Activated CD4-positive, alpha-beta T cell treated with anti-CD3 and anti-CD28 coated beads, Interleukin-2, amount 50 U/mL, for 48 hours (primary cell): Measurements from ENCODE around the gene IFNGR2.
A peak's percentile ranks its signal among the peaks of the same experiment; 100 is the strongest.
"Not testable (repeated sequence)": the region's sequence is repeated elsewhere in the genome, so short reads cannot be mapped to it uniquely, and the experiment has no call there.

Source experiments
- DNase-seq, 2 experiments: peaks; one replicate each; pipeline ENCODE4 v3.0.0-alpha.2; 2020

Gene IFNGR2

DNA sequence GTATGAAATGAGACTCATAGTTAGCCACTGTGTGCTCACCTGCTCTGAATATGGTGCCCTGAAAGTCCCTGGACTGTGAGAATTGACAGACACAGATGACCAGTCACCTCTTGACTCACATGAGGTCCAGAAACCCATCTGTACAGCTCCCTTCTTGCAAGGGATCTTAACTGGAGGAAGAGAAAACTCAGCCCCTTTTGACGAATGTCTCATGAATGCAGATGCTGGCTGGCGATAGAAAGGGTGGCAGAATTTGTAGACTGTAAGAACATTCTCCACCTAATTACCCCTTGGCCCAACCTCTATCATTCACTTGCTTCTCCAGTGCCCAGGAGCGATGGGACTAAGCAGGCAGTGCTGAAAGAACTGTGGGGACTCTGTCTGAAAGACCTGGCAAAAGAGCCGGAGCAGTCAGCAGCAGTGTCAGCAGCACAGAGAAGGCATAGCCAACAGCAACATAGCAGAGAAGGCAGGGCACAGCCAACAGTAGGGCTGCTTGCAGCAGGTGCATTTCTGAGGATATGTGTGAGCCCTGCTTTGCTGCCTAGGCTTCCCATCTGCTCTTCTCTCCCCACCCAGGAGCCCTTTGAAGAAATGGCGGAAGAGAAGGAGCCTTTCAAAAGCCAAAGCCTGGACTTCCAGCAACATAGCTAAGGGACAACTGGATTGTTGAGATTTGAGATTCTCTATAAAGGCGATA is 25.8 kb upstream of the IFNGR2 start:
- no peak for DNase-seq

DNA sequence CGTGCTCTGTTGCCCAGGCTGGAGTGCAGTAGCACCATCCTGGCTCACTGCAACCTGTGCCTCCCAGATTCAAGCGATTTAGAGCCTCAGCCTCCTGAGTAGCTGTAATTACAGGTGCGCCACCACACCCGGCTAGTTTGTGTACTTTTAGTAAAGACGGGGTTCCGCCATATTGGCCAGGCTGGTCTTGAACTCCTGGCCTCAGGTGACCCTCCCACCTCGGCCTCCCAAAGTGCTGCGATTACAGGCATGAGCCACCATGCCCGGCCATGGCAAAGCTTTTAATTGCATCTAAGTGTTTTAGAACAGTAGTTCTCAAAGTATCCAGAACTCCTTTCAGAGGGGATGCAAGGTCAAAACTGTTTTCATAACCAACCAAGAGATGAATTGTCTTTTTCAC is 25.1 kb upstream of the IFNGR2 start:
- DNase-seq = no peak

DNA sequence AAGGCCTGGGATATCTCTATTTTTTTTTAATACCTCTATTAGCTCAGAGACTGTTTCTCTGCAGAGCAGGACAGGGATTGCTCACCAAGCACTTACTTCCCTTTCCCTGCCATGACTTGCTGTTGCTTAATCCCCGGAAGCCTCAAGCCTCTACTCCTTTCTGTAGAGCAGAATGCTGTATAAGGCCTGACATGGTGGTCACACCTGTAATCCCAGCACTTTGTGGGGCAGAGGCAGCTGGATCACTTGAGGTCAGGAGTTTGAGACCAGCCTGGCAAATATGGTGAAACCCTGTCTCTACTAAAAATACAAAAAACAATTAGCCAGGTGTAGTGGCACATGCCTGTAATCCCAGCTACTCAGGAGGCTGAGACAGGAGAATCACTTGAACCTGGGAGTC is 23.3 kb upstream of the IFNGR2 start:
- peak in 1 of 2 experiments; percentile 18 for DNase-seq

DNA sequence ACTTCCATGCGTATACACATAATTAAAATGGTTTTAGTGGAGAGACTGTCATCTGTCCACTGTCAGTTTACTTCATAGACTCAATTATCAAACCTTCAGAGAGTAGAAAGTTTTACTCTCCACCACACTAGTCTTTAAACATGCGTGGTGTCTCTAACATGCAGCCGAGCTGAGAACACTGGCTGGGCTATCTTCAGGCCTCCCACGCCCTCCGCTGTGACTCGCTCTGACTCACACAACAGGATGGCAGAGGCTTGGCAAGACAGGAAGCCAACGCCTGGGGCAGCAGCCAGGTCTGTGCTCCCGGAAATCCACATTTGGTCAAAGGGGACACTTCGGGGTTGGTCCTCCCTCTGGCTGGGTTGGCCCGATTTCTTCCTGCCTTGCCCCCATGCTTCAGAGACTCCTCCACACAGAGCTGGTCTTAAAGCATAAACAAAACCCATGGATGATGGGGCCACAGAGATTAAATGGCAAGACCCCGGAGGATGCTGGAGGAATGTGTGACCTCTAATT is 22.7 kb upstream of the IFNGR2 start:
- DNase-seq = peak; percentile 93 to 96

DNA sequence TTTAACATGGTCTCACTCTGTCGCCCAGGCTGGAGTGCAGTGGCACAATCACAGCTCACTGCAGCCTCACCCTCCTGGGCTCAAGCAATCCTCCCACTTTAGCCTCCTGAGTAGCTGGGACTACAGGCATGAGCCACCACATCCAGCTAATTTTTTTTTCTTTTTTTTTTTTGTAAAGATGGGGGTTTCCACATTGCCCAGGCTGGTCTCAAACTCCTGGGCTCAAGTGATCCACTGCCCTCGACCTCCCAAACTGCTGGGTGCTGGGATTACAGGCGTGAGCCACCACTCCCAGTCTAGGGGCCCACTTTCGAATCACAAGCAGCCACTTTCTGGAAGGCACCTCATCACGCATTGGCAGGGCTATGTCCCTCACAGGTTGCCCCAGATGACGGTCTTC is 21.8 kb upstream of the IFNGR2 start:
- DNase-seq = not testable (repeated sequence)

DNA sequence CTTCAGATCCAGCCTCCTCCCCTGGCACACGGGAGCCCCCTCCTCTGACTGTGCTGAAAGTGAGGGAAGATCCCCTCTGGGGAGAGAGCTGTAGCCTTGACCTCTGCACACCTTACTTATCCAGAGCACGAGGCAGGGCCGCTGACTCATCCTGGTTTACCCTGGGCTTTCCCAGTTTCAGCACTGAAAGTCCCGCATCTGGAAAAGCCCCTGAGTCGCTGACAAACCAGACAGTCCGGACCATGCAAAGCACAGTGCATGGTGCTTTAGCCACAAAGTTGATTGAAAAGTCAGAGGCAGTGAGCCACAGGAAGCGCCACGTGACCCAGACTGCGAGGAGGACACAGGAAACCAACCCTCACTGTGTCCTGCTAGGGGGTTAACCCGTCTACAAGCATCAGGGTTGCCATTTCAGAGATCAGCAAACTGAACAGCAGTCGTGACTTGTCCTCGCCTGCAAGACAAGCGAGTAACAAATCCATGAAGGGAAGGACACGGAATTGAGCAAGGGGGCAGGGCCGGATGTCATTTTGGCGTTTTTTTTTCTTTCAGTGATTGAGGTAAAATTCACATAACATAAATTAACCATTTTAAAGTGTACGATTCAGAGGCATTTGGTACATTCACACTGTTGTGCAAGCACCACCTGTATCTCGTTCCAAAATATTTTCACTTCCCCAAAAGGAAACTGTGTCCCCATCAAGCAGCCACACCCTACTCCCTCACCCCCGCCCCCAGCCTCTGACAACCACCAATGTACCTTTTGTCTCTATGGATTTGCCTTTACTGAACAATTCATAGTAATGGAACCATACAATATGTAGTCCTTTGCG is 19.9 kb upstream of the IFNGR2 start:
- DNase-seq = peak; percentile 75 to 82

DNA sequence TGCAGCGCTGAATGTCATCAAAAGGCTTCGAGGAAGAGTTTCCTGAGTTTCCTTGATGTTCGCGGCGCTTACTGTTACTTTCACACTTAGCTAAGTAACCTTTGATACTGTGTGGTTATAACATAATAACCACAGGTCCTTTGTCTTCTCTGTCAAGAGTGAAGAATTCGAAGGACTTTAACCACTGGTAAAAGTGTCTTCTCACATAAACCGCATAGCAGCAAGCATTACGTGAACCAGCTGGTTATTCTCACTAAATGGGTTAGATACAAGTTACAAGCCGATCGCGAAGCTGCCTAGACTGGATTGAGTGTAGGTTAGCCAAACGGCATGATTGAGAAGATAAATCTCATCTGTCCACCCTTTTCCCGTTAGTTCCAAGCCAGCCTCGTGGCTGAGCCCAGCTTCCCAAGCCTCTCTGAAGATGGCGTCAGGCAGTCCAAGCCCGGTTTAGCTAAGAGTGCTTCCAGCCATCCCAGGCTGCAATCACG is 18.3 kb upstream of the IFNGR2 start:
- DNase-seq = peak in 1 of 2 experiments; percentile 24

DNA sequence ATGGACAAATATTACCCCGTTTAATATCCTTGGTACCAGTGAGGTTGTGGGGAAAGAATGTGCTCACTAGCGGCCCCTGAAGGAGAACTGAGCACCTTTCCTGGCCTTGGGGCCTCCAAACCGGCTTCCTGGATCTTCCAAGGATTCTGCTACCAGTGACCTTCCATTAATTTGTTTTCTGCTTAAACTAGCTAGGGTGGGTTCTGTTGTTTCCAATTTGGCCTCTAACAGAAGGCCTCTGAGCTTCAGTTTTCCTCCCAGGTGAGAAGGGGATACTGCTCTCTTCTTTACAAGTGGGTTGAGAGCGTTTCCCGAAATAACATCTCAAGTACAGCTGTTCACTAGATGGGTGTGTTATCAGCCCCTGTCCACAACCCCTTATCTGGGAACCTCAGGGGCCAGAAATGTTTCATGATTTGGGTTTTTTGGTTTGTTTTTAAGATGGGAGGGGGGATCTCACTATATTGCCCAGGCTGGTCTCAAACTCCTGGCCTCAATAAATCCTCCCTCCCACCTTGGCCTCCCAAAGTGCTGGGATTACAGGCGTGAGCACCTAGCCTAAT is 16.9 kb upstream of the IFNGR2 start:
- DNase-seq = no peak

DNA sequence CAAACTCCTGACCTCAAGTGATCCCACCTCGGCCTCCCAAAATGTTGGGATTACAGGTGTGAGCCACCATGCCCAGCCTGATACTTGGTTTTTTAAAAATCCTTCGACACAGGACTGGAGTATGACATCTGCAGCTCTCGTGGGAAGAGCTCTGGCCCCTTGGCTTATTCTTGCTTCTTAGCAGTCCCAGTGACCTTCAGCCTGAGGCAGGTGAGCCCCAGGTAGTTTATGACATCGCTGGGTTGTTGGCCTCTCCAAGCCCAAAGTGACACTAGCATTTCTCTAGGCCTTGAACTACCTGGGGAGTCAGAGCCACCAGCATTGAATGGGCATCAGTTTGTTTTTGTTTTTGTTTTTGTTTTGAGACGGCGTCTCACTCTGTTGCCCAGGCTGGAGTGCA is 15.9 kb upstream of the IFNGR2 start:
- no peak for DNase-seq

DNA sequence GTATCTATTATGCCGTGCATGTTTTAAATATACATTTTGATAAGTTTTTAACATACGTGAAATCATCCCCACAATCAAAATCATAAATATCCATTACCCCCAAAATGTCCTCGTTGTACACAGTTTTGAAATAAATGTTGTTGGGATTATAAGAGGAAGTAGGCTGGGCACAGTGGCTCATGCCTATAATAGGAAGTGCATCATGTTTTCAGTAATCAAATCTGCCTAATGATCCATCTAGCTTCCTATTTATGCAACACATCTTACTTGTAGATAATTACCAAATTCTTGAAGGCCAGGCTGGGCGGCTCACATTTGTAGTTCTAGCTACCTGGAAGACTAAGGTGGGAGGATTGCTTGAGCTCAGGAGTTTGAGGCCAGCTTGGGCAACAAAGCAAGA is 15.0 kb upstream of the IFNGR2 start:
- no peak for DNase-seq

DNA sequence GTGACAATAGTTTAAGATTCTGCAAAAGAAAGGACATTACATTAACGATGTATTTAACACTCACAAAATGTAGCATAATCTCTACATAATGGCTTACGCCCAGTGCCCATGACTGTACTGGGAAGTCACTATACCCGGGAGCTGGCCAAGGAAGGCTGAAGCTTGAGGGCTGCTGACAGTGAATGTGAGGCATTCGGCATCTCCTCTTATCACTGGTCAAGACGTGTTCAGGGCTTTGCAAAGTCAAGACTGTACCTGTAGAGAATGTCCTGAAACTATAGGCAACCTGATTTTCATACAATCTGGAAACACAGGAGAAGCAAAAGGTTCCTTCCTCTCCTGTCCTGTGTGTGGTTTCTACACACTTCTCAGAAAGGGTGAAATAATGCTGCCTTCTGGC is 12.7 kb upstream of the IFNGR2 start:
- DNase-seq = no peak

DNA sequence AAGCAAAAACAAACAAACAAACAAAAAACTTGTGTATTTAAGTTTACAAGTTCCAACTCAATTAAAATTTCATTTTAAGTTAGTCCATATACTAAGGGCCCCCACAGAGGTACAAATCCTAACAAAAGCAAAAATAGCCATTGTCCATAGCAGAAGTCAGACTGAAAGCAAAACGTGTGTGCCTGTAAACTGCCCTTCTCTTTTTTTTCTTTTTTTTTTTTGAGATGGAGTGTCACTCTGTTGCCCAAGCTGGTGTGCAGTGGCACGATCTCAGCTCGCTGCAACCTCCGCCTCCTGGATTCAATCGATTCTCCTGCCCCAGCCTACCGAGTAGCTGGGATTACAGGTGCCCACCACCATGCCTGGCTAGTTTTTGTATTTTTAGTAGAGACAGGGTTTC is 11.6 kb upstream of the IFNGR2 start:
- DNase-seq = no peak

DNA sequence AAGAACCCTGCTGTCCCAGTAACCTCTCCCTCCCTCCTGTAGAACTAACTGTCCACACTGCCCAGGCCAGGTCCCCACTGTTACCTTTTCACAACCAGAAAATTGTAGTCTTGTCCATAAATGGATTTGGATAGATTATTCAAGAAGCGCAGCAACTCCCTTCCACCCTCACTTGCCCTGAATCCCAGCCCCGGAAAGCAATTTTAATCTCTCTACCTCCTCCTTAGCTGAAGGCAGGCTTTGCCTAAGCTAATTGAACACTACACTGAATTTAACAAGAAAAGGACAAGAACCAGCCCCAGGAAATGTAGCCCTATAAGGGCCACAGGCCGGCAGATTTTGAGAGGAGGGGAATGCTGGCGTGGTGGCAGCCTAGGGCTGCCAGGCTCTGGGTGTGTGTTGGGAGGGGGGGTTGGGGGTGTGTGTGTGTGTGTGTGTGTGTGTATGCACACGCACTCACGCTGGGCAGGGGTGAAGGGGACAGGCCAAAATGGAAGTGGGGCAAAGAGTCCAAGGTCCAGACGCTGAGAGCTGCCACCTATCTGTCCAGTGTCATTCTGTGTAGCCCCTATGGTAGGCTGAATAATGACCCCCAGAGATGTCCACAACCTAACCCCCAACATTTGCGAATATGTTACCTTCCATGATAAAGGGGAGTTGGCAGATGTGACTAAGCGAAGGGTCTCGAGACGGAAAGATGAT is 10.8 kb upstream of the IFNGR2 start:
- DNase-seq = no peak

DNA sequence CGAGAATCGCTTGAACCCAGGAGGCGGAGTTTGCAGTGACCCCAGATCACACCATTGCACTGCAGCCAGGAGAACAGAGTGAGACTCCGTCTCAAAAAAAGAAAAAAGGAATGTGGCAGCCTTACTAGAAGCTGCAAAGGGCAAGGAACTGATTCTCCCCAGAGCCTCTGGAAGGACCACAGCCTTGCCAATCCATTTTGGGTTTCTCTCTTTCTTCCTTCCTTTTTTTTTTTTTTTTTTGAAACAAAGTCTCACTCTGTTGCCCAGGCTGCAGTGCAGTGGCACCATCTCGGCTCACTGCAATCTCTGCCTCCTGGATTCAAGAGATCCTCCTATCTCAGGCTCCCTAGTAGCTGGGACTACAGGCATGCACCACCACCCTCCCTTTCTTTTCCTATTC is 9.9 kb upstream of the IFNGR2 start:
- no peak for DNase-seq

DNA sequence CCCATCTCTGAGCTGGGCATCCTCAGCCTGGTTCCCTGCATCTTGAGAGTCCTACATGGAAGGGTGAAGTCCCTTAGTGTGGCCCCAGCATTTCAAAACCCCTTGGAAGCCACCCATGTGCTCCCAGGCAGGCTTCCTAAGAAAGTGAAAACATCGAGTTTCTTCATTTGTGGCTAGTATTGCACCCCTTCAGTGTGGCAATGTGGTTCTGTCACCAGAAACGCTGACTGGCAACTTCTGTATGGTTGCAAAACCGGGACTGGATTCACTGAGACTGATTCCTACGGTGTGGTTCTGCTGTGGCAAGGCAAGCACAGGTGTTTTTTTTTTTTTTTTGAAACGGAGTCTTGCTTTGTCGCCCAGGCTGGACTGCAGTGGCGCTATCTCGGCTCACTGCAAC is 9.0 kb upstream of the IFNGR2 start:
- DNase-seq = no peak

DNA sequence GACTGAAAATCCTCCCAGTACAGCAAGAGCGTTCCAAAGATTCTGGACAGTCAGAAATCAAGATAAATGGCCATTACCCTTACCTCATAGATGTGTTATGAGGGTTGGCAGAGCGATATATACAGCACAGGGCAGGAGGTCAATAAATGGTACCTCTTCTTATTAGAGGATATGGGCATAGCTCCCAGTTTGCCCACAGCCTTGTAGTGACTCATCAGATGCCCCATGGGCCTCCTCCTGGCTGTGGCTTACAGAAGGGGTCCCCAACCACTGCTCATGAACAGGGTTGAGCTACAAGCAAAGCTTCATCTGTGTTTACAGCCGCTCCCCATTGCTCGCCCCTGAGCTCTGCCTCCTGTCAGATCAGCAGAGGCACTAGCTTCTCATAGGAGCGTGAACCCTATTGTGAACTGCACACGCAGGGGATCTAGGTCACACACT is 7.3 kb upstream of the IFNGR2 start:
- no peak for DNase-seq

DNA sequence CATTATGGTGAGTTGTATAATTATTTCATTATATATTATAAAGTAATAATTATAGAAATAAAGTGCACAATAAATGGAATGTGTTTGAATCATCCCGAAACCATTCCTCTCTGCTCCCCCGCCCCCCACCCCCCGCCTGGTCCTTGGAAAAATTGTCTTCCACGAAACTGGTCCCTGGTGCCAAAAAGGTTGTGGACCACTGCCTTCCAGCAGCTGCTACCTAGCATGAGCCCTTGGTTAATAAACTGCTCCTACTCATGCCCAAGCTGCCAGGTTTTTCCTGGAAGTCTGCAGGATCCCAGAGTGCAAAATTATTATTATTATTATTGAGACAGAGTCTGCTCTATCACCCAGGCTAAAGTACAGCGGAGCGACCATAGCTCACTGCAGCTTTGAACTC is 6.8 kb upstream of the IFNGR2 start:
- no peak for DNase-seq

DNA sequence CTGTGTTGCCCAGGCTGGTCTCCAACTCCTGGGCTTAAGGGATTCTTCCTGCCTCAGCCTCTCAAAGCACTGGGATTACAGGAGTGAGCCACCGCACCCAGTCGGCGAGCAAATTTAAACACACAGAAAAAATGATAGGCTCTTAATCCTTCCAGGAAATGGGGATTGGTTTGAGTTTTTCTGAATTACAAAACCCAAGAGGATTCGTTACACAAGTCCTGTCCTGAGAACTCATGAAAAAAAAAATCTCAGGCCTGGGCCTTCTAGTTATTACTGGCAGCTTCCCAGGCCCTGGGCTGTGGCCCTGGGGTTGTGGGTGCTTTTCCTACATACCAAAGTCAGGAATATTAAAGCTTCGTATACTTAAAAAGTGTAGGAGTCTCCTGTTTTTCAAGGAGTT is 6.3 kb upstream of the IFNGR2 start:
- no peak for DNase-seq

DNA sequence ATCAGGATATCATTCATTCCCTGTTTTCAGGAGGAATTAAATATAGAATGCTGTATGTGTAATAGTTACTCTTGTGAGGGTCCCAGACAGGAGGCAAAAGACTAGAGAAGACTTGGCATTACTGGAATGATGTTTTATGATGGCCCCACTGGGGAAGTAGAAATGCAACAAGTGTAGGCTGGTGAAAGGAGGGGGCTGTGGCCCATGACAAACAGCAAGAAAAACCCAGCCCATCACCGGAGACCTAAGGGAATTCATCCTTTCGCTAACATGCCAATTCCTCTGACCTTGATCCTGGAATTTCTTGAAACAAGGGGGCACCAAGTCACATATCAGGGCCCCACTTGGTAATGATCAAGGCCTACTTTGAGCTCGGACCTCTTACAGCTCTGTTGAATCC is 5.5 kb upstream of the IFNGR2 start:
- DNase-seq = no peak

DNA sequence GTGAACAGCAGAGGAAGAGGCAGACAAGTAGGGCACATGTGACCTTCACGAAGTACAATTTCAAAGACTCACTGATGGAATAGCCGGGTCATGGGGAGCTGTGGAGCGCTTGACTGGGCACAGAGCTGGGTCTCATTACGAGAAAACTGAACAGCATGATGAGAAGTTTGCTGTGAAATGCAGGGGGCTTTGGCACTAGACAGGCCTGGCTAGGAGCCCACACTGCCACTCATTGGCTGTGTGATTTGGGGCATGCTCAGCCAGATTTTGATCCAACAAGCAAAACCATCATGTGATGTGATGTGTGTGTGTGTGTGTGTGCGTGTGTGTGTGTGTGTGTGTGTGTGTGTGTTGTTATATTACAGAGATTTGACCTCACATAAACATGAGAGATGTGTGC is 4.9 kb upstream of the IFNGR2 start:
- DNase-seq = no peak

DNA sequence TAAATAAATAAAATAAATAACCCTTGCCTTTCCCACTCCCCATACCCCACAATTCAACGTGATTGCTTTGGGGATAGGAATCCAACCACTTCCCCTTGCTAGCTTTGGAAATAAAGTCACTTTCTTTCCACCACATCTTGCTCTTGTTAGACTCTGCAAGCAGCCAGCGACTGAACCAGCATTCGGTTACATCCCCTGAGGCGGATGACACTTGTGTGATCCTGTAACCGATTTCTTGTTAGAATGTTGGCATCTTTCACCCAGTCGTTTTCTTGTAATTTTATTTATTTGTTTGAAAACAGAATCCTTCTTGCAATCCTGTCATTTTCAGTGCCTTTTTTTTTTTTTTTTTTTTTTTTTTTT is 1.6 kb upstream of the IFNGR2 start:
- DNase-seq = no peak

DNA sequence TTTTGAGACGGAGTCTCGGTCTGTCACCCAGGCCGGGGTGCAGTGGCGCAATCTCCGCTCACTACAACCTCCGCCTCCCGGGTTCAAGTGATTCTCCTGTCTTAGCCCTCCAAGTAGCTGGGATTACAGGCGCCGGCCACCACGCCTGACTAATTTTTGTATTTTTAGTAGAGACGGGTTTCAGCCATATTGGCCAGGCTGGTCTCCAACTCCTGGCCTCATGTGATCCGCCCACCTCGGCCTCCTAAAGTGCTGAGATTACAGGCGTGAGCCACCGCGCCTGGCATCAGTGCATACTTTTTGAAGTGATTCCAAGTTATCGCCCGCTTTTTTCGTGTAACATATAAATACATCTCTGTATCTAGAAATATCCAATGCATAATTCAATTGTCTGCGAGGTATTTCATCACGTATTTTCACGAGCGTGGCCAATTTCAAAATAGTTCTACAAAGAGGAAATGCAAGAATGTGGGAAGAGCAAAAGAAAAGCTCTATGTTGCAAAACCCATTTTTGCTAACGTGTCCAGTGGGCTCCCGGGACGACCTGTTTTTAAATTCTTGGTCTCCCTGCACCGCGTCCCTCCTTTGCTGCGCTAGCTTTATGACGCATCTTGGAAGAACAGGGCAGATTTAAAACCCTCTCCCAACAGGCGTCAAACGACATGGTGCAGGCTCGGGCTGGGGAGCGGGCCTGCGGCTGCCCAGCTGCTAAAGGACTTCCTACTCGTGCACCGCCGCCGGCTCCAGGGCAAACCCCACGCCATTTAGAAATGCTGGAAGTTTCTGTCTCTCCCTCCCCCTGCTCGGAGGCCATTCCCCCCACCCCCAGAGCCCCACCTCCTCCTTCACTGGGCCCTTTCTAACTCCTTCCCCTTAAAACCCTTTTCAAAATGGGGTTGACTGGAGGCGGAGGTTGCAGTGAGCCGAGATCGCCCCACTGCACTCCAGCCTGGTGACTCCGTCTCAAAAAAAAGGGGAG is 923 bp upstream of the IFNGR2 start:
- DNase-seq = peak in 1 of 2 experiments; percentile 7
